HCT116 (cell line): ENCODE results near the gene RPRD1B.

ENCODE experiments used
- CEBPB ChIP-seq: IDR thresholded peaks from 2 replicates; pipeline ENCODE4 v1.6.1; 2012; ENCODE audit warnings: low read depth
- CTCF ChIP-seq, 3 experiments: fragments of 200-600 bp in 1 of 3; sonication (generic) in 1 of 3; IDR thresholded peaks in 2 of 3; conservative IDR thresholded peaks in 1 of 3; 2 replicates each; pipeline ENCODE4 v1.5.1; 2012 to 2017; ENCODE audit warnings: low read depth in 2 of 3, low read length in 2 of 3, antibody characterized with exemption in 1 of 3, borderline replicate concordance in 1 of 3, control low read depth in 1 of 3, mild to moderate bottlenecking in 1 of 3, mixed read lengths in 1 of 3, mixed run types in 1 of 3, moderate library complexity in 1 of 3; ENCODE audit not compliant: insufficient read depth in 1 of 3
- EZH2phosphoT487 ChIP-seq: fragments of 200-600 bp; IDR thresholded peaks from 2 replicates; pipeline ENCODE4 v1.6.1; 2018; ENCODE audit warnings: antibody characterized with exemption, borderline replicate concordance
- POLR2AphosphoS5 ChIP-seq: IDR thresholded peaks from 2 replicates; pipeline ENCODE4 v1.6.1; 2011; ENCODE audit warnings: mild to moderate bottlenecking, low read depth, low read length, moderate library complexity
- ZNF274 ChIP-seq: fragments of 200-500 bp; sonication (Bioruptor generic); IDR thresholded peaks from 2 replicates; pipeline ENCODE4 v1.6.1; 2014; ENCODE audit warnings: mild to moderate bottlenecking, low read depth, low read length, inconsistent platforms
- TF ChIP-seq, protein P1 (sequence below): IDR thresholded peaks from 2 replicates; pipeline ENCODE4 v1.6.1; 2011; ENCODE audit warnings: mild to moderate bottlenecking, low read length, moderate library complexity; ENCODE audit not compliant: insufficient replicate concordance; ENCODE audit errors: extremely low read depth

DNA sequence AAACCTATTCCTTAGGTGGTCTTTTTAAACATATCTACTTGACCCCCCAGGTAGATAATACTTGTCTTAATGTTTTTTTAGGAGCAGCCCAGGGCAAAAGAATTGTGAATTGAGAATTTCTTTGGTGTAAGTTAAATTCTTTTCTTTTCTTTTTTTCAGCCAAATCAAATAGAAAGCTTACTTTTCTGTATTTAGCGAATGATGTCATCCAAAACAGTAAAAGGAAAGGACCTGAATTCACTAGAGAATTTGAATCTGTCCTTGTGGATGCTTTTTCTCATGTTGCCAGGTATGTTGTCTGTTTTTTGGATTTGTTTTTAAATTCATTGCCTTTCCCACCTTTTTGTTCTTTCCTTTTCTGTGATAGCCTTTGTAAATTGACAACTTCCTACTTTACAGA is 6.7 kb downstream of the RPRD1B start:
- no peak for TF ChIP-seq POLR2AphosphoS5
- TF ChIP-seq CTCF (IDR thresholded peaks at IDR 0.05 in 2 of 3, conservative IDR thresholded peaks at IDR 0.05 in 1 of 3; ENCODE audit: borderline replicate concordance in 1 of 3, insufficient read depth in 1 of 3, low read depth in 2 of 3, low read length in 2 of 3), result no peak
- no peak for TF ChIP-seq EZH2phosphoT487
- no peak for TF ChIP-seq CEBPB
- TF ChIP-seq ZNF274, result no peak
- TF ChIP-seq, protein P1, sequence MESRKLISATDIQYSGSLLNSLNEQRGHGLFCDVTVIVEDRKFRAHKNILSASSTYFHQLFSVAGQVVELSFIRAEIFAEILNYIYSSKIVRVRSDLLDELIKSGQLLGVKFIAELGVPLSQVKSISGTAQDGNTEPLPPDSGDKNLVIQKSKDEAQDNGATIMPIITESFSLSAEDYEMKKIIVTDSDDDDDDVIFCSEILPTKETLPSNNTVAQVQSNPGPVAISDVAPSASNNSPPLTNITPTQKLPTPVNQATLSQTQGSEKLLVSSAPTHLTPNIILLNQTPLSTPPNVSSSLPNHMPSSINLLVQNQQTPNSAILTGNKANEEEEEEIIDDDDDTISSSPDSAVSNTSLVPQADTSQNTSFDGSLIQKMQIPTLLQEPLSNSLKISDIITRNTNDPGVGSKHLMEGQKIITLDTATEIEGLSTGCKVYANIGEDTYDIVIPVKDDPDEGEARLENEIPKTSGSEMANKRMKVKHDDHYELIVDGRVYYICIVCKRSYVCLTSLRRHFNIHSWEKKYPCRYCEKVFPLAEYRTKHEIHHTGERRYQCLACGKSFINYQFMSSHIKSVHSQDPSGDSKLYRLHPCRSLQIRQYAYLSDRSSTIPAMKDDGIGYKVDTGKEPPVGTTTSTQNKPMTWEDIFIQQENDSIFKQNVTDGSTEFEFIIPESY, result no peak
